COR-L47 (cell line): ENCODE results near the gene COMMD2.

Source experiments
- DNase-seq: peaks from one replicate; lab custom pipeline; 2025; lab: John Stamatoyannopoulos, UW

Gene COMMD2

DNA sequence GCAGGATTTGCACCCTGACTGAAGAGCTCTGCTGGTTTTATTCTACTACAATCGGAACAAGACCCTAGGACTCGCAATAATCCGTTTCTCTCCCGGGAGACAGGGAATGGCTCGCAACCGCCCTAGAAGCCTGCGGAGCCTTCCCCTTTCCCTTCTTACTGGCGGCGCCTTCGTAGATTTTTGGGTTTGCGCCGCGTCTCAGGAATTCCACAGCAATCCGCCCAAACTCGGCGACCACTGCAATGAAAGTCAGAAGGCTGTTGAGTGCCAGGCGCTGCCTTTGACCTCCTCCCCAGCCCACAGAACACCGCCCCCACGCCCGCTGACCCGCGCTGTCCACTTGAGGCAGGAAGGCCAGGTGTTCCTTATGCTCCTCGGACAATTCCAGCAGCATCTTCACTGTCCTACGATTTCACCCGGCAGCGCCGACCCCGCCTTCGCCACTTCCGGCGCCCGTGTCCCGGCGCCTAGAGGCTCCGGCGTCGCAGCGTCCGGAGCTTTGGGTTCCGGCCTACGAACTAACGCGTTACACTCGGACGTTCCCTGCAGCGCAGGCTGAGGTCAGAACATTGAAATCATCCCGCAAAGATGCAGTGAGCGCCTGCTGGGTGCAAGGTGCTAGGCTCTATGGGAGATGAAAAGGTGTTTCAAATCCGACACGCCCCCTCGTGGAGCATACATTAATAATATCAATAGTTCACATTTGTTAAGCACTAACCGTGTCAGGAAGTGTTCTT lies at the start of gene COMMD2:
Gene COMMD2, minus strand, starts transcription at position 439 of the 737 bp plus-strand sequence. Its CDS starts 45 bp downstream, at position 394.
- peak; percentile 96 for DNase-seq

DNA sequence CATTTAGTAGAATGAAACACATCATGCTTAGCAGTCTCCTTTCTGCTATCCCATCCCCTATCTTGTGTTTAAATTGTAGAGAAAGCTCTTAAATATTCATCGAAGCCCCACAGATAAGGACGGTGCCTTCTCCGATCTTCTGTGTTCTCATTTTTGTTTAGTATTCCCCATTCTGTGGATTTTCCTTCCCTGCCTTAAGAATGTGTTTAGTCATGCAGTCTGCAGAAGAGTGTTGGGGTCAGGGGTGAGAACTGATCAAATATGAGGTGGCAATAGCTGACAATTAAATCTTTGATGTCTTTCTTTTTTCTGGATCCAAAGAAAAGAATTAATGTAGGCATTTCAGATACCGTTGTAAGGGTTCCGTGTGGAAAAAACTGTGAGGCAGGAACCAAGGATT lies 49.4 kb upstream of the COMMD2 start:
- DNase-seq, result no peak

DNA sequence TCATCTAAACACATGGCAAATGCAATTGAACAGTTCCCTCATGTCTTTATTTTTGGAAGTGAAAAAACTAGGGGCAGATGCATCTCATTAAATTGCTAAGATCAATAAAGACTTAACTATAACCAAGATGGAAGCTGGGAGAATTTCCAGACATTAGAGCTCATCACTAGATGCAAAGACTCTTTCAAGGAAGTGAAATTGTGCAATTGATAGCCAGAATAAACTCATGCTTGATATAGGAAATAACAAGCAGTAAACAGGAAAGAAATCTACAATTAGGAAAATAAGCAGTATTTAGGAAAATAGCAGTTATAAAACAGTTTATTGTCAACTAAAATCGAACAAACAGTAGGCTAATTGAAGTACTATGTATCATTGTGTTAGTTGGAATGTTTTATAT lies 48.9 kb upstream of the COMMD2 start:
- DNase-seq, result no peak

DNA sequence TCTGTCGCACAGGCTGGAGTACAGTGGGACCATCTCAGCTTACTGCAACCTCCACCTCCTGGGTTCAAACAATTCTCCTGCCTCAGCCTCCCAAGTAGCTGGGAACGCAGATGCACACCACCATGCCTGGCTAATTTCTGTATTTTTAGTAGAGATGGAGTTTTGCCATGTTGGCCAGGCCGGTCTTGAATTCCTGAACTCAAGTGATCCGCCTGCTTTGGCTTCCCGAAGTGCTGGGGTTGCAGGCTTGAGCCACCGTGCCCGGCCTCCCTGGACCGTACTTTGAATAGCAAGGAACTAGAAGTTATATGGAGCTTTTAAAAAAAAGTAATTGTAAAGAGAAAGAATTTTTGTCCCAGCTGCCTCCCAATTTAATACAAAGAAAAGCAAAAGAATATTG lies 48.4 kb upstream of the COMMD2 start:
- DNase-seq, result no peak

DNA sequence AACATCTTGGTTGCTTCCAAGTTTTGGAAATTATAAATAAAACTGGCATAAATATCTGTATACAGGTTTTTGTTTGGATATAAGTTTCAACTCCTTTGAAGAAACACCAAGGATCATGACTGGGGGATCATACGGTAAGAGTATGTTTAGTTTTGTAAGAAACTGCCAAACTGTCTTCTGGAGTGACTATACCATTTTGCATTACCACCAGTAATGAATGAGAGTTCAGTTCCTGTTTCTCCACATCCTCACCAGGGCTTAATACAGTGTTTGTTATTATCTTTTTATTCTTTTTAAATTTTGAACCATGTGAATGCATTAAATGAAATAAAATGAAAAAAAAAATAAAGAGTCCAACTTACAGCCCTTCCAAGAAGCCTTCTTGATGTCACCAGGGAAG lies 43.7 kb upstream of the COMMD2 start:
- DNase-seq, result no peak

DNA sequence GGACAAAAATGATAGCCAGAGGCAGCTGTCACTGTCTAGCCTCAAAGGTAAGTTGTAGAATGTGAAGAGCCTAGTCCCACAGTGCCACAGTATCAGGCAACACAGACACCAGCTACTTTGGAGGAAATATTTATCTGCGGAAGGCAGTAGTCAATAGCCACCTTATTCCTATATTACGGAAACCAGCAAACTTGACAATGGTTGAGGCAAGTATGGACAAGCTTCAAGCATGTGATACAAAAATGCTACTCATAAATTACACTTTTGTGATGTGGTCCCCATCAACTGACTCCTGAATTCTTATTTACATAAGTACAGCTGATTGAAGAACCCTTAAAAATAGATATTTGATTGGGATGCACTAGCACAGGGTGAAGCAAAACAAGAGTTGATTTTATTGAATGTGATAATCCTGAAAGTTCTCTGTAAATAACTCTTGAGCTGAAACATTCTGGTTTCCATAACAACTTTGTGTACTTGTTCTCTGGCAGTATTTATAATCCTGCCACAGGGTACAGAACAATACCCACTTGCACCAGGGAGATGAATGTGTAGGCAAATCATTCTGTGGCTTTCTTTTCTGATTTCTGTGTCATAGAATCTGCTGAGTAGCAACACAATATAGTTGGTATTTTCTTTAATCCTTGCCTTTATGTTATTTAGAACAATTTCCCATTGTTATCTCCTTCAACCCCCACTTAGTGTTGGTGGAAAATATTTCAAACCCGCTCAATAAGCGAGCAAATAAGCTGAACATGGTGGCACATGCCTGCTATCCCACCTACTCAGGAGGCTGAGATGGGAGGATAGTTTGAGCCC lies 40.4 kb upstream of the COMMD2 start, which contains the start of gene ANKUB1:
Gene ANKUB1, minus strand, starts transcription at position 103 of the 819 bp plus-strand sequence. CDS start 188 bp downstream, outside the sequence.
- no peak for DNase-seq

DNA sequence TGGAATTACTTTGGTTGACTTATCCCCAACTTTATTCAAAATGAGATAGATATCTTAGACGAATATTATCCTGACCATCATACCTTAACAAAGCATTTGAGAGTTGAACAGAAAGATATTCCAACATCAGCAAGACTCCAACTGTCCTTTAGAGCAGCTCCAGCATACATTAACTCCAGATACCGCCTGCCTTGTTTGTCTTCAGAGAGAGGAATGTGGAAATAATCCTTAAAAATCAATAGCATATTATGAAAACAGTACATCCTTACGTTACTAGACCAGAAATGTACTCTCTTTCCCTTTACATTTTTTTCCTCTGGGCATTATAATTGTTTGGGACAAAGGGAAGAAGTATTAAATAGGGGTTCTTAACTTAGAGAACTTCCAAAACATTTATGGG lies 38.4 kb upstream of the COMMD2 start:
- DNase-seq, result no peak

DNA sequence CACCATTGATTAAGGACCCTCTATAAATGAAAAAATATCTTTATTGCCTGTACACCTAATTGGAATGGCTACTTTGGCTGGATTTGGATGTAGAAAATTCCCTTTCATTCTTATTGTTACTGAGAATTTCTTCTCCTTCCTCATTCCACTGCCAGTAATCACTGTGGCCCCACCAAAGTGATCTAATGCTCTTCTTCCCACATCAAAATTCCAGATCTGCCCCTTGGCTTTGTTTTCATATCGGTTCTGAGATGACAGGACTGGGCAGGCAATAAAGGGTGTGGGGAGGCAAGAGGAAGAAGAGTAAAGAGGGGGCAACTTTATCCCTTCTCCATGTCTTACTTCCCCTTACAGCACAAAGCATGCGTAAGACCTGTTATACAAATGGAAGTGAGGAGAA lies 38.0 kb upstream of the COMMD2 start:
- no peak for DNase-seq

DNA sequence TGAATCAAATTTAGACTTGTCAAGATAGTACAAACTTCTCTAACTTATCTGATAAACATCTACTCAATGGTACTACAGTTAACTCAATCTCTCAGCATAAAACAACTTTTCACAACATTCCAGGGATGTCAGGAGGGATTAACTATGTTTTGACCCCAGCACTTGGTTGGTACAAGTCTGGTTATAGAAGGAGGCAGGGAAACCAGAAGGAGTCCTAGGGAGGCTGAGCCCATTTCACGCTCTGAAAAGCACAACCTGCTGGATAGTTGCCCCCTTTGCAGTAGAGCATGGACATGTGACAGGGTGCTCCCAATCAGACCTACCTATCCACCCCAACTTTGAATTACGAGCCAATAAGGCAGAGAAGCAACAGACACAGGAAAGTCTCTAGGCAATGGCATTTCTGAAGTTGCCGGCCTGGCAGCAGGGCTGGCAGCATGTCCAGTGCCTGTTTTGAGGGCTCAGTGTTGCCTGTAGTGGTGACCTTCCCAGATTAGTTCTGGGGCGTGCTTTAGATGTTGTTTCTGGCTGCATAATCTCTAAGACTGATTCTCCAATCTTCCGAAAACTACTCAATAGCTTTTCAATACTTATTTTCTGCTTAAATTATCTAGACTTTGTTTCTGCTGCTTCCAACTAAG lies 31.9 kb upstream of the COMMD2 start:
- no peak for DNase-seq

DNA sequence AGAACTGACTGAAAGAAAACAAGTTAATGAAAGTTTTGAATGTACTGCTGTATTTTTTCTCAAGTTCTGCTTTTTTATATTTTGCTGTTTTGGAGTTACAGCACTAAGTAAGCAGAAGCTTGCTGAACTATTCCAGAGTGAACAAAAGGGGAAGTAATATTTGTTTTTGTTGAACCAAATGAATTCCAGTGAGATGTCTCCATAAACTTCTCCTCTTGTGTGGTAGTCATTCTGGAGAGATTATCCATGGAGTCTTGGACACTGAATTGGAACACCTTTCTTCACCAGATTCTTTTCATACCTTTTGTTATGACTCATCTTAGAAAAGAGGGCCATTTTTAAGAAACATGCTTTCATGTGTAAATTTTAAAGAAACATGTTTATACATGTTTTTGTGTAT lies 31.3 kb upstream of the COMMD2 start:
- no peak for DNase-seq

DNA sequence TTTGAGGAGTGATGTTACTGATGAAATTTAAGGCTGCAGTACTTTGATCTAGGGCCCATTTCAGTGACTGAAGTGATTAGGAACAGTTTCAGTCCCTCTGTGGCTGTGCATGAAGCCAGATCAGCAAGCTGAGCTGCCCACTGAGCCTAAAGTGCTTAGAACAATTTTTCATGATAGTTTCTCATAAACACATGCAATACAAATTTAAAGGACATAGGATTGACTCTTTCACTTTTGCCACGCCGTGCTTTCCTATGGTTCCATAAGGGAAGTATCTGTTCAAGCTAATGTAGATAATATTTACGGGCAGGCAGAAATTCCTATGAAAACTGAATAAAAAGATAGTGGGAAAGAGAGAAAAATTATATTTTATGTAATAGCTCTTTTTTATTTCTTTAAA lies 29.5 kb upstream of the COMMD2 start:
- DNase-seq, result no peak

DNA sequence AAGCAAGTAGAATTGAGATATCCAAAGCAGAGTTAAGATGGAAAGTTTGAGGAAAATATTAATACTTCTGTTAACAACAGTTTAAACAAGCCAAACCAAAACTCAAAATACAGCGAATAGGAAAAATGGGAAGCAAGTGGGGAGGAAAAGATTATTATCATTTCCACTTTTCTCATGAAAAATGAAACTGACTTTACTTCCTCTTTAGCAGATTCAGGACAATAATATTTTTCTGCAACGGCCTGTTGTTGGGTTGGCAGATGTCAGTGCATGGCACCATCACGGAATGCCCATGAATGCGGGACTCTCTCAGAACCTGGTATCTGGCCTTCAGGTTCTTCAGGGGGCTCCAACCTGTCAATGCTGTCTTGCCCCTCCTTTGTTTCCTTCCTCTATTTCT lies 28.9 kb upstream of the COMMD2 start:
- no peak for DNase-seq

DNA sequence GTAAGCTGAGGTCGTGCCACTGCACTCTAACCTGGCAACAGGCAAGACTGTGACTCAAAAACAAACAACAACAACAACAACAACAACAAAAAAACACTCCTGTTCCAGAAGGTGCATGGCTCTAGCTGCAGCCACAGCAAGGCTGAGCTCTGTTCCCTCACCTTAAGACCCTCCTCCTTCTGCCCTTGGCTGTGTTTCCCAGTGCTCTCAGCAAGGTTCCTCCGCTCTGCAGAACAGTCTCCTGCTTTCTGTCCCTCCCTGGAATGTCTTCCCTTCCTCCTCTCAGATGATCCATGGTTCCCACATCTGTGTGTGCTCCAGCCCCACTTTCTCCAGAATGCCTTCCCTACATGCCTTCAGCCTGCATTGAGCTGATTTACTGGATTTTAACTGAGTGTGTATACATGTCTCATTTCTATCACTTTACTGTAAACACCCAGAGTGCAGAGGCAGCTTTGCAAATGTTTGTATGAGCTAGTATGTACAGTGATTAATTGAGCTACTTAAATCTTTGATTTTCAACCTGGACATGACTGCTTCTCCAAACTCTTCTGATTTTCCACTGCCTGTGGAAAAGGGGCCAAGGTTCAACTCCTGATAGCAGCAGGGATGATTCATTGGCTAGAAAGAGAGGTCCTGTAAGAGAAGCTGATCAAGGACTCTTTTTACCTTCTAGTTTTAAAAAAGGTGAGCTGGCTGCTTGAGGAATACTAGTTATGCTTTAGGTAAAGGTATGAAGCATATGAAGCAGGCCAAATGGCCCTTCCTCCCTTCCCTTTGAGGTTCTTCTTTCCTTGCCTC lies 25.3 kb upstream of the COMMD2 start:
- DNase-seq, result no peak

DNA sequence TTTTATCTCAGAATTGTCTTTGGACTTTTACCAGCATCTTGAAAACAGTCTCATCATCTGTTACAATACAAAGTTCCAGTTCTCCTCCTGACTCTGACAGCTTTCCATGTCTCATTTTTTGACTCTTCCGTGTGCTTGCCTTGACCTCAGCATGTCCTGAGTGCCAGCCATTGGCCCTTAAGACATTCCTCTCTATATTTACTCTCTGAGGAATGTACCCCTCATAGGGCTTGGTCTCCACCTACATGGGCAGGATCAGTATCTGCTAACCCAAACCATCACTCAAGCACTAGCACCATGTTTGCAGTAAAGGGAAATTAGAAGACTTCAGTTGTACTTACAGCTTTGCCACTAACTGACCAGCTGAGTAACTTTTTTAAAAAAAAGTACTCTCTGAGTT lies 23.9 kb upstream of the COMMD2 start:
- no peak for DNase-seq

DNA sequence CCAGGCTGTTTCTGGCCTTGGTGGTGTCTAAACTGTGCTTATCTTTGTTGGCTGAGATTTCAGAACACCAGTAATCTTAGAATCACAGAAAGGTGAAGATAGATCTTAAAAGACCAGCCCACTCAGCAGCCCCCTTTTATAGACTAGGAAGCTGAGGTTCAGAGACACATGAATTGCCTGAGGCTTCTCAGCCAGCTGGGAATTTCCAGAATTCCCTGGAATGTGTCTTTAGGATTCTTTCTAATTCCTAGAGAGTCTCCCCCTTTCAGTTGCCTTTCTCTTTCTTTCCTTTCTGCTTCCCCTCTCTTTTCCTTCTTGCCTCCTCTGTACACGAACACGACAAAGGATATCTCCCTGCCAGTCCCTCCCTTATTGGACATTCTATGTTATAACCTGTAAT lies 20.6 kb upstream of the COMMD2 start:
- DNase-seq, result no peak

DNA sequence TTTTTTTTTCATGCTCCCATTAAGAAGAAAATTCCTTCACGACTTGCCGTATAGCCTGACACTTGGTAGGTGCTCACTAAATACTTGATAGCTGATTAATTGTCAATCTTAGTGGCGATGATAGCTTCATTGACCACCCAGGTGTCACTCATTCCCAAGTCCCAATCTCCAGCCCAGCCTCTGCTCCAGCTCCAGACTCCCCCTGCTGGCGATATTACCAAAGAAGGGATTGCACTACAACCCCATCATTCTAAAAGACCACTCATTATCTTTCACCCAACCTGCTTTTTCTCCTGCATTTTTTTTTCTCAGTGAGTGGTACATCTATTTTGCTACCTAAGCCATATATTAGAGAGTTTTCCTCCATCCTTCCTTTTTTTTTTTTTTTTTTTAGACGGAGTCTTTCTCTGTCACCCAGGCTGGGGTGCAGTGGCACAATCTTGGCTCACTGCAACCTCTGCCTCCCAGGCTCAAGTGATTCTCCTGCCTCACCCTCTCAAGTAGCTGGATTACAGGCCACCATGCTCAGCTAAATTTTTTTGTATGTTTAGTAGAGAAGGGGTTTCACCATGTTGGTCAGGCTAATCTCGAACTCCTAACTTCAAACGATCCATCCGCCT lies 19.5 kb upstream of the COMMD2 start:
- peak; percentile 57 for DNase-seq

DNA sequence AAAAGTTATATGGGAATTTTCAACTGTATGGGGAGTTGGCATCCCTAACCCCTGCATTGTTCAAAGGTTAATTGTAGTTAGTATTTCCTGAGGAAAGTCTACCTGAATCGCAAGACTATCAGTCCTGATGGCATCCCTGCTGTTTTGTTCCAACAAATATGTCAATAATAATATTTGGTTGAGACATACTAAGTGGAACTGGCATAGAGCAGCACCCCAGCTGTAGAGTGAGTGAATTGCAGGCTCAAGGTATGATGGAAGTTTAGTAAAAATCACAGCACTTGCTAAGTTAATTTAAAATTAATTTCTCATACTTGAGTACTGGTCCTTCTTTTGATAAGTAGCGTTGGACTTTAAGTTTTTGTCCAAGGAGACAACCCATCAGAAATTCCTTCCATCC lies 18.0 kb upstream of the COMMD2 start:
- no peak for DNase-seq

DNA sequence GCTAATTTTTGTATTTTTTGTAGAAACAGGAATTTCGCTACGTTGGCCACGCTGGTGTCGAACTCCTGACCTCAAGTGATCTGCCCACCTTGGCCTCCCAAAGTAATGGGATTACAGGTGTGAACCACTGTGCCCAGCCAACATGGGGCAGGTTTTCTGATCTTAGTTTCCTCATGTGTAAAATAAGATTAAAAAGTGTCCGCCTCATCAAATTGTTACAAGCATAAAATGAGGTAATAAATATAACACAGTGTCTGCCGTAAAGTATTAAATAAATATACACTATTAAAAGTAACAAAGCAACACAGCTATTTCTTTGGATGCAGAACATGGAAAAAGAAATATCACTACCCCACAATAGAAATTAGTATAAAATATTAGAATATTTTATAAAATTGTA lies 16.4 kb upstream of the COMMD2 start:
- DNase-seq, result no peak

DNA sequence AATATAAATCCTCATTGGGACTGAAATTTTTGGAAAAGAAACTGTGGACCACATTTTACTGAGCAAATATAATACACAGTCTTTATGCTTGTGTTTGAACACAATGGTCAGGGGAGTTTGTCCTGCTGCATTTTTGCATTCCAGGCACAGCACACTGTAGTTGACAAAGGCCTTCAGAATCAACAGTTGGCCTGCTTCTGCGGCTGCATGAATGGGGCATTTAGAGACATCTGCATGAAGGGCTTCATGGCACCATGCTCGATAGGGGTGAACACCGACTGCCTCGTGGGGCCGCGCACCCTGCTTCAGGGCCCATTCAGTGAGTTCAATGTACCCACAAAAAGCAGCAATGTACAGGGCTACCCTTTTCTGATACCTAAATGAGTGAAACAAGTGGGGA lies 15.4 kb upstream of the COMMD2 start:
- DNase-seq, result no peak

DNA sequence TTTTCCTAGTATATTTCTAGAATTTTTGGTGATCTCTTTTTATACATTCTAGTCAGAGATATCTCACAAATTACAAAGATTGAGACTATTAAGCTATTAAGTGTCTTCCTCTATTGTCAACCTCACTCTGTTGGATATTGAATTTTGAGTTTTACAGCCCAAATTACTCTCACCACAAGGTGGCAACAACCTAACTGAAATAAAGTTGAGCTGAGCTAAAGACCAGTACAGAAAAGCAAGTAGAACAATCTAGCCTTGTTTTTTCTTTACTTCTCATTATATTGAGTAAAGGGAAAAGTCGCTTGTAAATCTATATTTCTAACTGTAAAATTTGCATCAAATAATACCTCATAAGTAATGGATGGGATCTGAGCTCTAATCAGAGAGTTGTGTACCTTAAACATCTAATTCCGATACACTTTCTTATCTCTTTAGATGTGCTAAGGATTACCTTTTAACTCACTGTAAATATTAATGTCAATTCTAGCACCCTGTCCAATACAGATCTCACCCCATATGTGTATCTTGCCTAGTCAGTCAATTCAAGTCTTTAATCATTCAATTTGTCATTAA lies 13.6 kb upstream of the COMMD2 start:
- peak; percentile 17 for DNase-seq

DNA sequence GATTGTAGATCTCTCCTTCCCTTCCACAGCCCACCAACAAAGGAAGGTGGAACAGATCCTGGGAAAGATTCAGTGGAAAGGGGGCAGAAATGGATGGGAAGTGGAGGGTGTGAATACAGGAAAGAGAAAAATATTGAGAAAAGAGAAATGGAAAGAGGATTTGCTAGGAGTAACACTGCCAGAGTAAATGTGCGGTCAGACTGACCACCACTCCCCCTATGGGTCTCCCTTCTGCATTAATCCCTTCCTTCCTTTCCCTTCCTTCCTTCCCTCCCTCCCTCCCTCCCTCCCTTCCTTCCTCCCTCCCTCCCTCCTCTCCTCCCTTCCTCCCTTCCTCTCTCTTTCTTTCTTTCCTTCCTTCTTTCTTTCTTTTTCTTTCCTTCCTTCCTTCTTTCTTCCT lies 12.0 kb upstream of the COMMD2 start:
- no peak for DNase-seq
